Activated T-helper 1 cell treated with anti-CD3 and anti-CD28 coated beads, Interleukin-2, amount 50 U/mL, for 16 hours (primary cell): ENCODE results near the gene ARF3.
A peak's percentile ranks its signal among the peaks of the same experiment; 100 is the strongest.
"Not testable (repeated sequence)": the region's sequence is repeated elsewhere in the genome, so short reads cannot be mapped to it uniquely, and the experiment has no call there.

Experiments
- DNase-seq, 2 donors: peaks; one replicate each; pipeline ENCODE4 v3.0.0-alpha.2; 2020; ENCODE audit warnings: low read depth in 1 of 2, low spot score in 1 of 2

The ARF3 gene

GRCh38 chr12:48932878-48933277 is 24.4 kb downstream of the ARF3 start:
- no peak for DNase-seq

DNA sequence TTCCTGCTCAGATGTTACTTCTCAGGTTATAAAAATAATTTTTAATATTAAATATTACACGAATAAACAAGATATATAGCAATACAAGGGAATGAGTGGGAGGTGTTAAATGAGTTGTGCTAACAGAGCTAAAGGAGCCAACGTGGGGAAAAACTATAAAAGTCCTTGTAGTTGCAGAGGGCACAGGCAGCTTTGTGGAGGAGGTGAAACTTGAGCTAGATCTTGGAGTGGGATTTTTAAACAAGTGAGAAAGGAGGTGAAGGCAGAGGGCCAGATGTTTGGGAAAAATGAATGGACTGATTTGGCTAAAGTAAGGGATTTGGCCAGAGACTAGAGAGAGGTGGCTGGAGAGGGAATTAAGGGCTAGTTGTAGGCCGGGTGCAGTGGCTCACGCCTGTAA is 26.8 kb downstream of the ARF3 start:
- DNase-seq, result no peak

- no peak for DNase-seq
Measured at GRCh38 chr12:48929551-48929950, 27.7 kb downstream of the ARF3 start.

- DNase-seq, result no peak
Measured at GRCh38 chr12:48927261-48927660, 30.0 kb downstream of the ARF3 start.

GRCh38 chr12:48925304-48926011 is 31.8 kb downstream of the ARF3 start, which contains the start of gene FKBP11:
TSS of gene FKBP11 (minus strand) at chr12:48925492. CDS start at chr12:48925428, 64 bp downstream.
- peak; percentile 39 to 58 for DNase-seq

DNA sequence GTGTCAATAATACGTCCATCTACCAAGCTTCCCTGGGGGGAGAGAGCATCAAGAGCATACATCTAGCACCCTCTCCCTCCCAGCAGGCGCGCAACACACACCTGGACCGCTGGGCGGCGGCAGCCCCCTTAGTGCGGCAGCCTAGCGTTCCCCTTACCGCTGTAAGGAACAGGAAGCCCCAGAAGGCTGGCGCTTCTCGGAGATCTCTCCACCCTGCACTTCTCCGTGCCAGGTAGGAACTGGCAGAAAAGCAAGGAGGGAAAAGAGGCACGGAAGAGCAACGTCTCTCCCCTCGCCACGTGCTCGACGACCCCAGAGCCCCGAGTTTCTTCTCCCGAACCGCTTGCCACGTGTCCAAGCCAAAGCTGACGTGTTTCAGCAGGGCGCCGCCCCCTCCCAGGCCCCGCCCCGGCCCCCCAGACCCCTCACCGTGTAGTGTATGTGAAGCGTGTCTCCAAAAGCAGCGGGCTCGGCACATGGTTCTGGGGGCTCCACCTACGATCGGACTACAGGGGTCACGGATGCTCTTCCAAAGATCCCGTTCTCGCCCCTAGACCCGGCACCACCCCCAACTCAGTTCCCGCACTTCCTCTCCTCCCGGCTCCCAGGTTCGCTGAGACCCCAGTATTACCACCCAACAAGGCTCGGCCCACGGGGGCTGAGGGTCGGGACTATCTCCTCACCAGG is 32.5 kb downstream of the ARF3 start:
- DNase-seq, result peak; percentile 54 to 64

- DNase-seq, result no peak
Measured at GRCh38 chr12:48923117-48923516, 34.2 kb downstream of the ARF3 start.

DNA sequence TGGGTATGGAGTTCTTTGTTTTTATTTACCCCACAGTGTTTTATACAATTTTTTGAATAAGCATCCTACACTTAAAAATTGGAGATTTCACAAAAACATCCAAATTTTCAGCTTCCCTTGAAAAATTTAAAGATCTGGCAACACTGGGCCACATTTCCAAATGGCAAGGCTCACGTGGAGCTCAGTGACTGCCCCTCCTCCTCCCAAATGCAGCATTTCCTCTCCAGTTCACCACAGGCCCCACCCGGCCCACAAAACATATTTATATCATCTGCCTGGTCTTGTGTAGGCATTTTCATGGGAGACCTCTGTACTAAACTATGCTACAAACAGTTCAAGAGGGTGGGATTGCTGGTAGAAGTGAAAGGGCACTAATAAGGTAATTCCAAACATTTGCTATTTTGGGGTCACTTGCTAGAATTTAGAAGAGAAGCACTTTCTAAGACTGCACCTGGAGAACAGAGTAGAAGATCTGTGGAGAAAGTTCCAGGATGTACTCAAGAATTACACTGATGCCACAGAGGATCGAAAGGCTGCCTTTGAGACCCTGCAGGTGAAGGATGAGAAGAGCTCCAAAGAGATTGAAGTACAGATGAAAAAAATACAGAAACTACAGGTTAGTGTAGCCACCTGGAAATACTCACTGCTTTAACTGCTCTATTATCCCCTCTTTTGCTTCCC is 39.3 kb downstream of the ARF3 start:
- DNase-seq, result peak in 1 of 2 donors; percentile 24

GRCh38 chr12:48910196-48910595 is 47.1 kb downstream of the ARF3 start:
- no peak for DNase-seq

DNA sequence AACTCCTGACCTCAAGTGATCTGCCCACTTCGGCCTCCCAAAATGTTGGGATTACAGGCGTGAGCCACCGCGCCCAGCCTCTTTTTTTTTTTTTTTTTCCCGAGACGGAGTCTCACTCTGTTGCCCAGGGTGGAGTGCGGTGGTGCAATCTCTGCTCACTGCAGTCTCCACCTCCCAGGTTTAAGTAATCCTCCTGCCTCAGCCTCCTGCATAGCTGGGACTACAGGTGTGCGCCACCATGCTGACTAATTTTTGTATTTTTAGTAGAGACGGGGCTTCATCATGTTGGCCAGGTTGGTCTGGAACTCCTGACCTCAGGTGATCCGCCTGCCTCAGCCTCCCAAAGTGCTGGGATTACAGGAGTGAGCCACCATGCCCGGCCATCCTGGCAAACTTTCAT is 47.6 kb downstream of the ARF3 start:
- DNase-seq, result not testable (repeated sequence)

DNA sequence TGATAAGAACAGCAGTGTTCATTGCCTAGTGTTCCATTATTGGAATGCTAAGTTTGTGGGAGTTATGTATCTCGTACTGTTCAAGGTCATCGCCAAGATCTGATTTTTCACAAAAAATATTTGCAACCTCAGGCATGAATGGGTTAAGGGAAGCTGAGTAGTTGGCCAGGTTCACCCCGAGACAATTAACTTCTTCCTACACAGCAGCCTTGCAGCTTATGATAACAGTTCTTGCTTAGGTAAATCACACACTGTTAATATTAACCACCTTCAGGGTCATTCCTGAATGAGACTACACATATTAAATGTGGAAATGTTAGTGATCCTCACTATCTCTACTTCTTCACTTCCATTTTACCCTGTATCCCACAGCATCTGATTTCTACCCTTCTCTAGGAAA is 50.0 kb downstream of the ARF3 start:
- DNase-seq, result no peak

DNA sequence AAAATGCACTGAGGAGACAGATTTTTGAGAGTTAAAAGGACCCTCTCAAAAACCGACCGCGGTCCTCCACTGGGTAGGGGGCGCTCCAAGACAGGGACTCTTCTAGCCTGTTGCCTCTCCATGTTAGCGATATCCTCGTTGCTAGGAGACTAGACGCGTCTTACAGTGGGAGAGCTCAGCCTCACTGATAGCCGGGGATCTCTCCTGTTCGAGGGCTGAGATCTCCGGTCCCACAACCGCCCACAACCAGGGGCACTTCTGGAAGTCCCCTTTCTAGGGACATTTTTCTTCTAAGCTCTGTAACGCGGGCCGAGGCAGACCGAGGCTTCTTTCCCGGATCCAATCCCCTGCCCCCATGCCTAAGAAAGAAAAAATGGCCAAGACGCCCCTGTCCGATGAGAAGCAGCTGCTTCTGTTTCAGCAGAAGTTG is 53.3 kb downstream of the ARF3 start:
- DNase-seq, result peak; percentile 69

GRCh38 chr12:48903363-48903981 is 53.8 kb downstream of the ARF3 start:
- DNase-seq, result no peak

GRCh38 chr12:48901278-48901677 is 56.0 kb downstream of the ARF3 start:
- no peak for DNase-seq

DNA sequence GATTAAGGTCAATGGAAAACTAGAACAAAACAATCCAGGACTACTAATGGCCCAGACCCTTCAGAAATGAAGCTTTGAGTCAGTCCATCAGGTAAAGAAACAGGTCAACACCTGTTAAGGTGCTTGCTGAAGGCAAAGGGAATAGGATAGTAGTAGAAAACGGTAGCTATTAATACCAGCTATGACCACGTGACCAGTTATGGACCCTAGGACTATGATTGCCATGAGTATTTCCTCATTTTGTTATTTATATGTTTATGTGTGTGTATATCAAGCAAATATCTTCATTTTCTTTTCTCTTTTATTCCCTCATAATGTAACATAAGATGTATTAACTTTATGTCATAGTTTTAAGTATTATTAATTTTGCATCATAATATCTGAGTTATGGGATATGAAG is 57.6 kb downstream of the ARF3 start:
- no peak for DNase-seq

DNA sequence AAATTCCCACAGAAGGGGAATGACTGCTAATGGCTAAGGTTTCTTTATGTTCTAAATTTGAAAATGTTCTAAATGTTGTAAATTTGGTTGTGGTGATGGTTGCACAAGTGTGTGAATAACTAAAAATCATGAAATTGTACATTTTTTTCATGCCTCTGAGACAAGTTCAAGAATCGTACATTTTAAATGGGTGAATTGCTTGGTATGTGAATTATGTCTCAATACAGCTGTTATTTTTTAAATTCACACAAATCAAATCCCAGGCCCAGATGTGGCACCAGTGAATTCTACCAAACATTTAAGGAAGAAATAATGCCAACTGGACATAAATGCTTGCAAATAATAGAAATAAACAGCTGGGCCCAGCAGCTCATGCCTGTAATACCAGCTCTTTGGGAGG is 63.0 kb downstream of the ARF3 start:
- no peak for DNase-seq

- peak; percentile 47 to 54 for DNase-seq
Measured at GRCh38 chr12:48890657-48891418, 66.4 kb downstream of the ARF3 start.

DNA sequence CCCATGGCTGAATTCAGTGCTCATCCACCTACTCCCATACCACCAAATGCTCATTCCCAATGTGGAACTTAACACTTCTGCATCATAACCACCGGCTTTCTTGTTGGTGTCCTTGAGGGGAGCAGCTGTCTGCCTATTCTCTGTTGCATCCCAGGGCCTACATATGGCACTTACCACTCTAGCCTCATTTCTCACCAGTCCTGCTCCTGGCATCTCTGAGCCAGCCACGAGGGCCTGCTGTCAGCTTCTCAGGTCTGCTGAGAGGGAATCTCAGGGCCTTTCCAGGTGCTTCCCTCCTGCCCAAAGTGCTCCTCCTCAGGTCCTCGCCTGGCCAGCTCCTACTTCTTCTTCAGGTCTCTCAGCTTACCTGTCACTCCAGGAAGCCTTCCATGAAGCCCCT is 67.6 kb downstream of the ARF3 start:
- DNase-seq, result no peak
